Left renal pelvis (tissue), 4 donors: ENCODE results near the gene PLA2G4B. TPM values are rescaled to one million over a fixed set of nuclear protein-coding genes. Genes with fewer than 3 reads are reported as not detected.
A peak's percentile ranks its signal among the peaks of the same experiment; 100 is the strongest.
"Not testable (repeated sequence)": the region's sequence is repeated elsewhere in the genome, so short reads cannot be mapped to it uniquely, and the experiment has no call there.

Source experiments
- DNase-seq, 4 donors: peaks; one replicate each; pipeline ENCODE4 v3.0.0-alpha.2; 2013; ENCODE audit warnings: low read depth in 4 of 4, low spot score in 3 of 4
- polyA plus RNA-seq, 4 donors: library from polyadenylated mRNA; unstranded; fragments of 120-200 nt; gene quantifications; one replicate each; pipeline ENCODE4 v1.2.1, GENCODE V29; 2013; ENCODE audit not compliant: insufficient read length in 4 of 4

Gene PLA2G4B
- polyA plus RNA-seq, 4 donors, result 8.5 to 21.3 (median 10.3) TPM

- DNase-seq, result no peak
These were observed 12.8 kb upstream of the PLA2G4B start for GRCh38 chr15:41825572-41826535.

GRCh38 chr15:41827290-41827879 lies 11.3 kb upstream of the PLA2G4B start:
- no peak for DNase-seq

- peak; percentile 75 to 80 (median 78) for DNase-seq
These were observed 10.5 kb upstream of the PLA2G4B start, which contains the start of gene JMJD7 for GRCh38 chr15:41827880-41828806. JMJD7 (plus strand) TSS chr15:41828092; CDS start chr15:41828125, 33 bp downstream.

GRCh38 chr15:41828807-41829141 lies 9.9 kb upstream of the PLA2G4B start:
- no peak for DNase-seq

GRCh38 chr15:41829959-41830646 lies 8.5 kb upstream of the PLA2G4B start:
- no peak for DNase-seq

GRCh38 chr15:41831291-41831690 lies 7.4 kb upstream of the PLA2G4B start:
- DNase-seq, result not testable (repeated sequence)

- DNase-seq, result no peak
These were observed 6.4 kb upstream of the PLA2G4B start for GRCh38 chr15:41832208-41832607.

- DNase-seq, result no peak
These were observed 5.8 kb upstream of the PLA2G4B start for GRCh38 chr15:41832875-41833274.

- DNase-seq, result no peak
These were observed 4.6 kb upstream of the PLA2G4B start for GRCh38 chr15:41834096-41834495.

GRCh38 chr15:41836073-41836472 lies 2.6 kb upstream of the PLA2G4B start:
- no peak for DNase-seq

GRCh38 chr15:41836713-41837454 lies 1.8 kb upstream of the PLA2G4B start:
- DNase-seq, result no peak

GRCh38 chr15:41839781-41840491 lies 1.3 kb downstream of the PLA2G4B start:
- DNase-seq, result no peak

GRCh38 chr15:41840673-41841072 lies 2.0 kb downstream of the PLA2G4B start:
- no peak for DNase-seq

GRCh38 chr15:41841131-41841530 lies 2.5 kb downstream of the PLA2G4B start:
- DNase-seq, result no peak

- DNase-seq, result no peak
These were observed 3.6 kb downstream of the PLA2G4B start for GRCh38 chr15:41842229-41842628.

GRCh38 chr15:41843571-41843970 lies 4.9 kb downstream of the PLA2G4B start:
- no peak for DNase-seq

- DNase-seq, result no peak
These were observed 6.2 kb downstream of the PLA2G4B start for GRCh38 chr15:41844814-41845213.

GRCh38 chr15:41847206-41847605 lies 8.6 kb downstream of the PLA2G4B start:
- DNase-seq, result no peak

GRCh38 chr15:41847981-41848380 lies 9.3 kb downstream of the PLA2G4B start:
- DNase-seq, result no peak
